GM19328 (cell line): Measurements from ENCODE around the gene AKR1C1.
"Not testable (repeated sequence)": the region's sequence is repeated elsewhere in the genome, so short reads cannot be mapped to it uniquely, and the experiment has no call there.

ENCODE experiments used
- ATAC-seq: cut with Tn5 transposase; IDR thresholded peaks from one replicate; pipeline ENCODE4 v1.9.1; 2021; ENCODE audit warnings: mild to moderate bottlenecking, moderate library complexity; ENCODE audit not compliant: unreplicated experiment

The AKR1C1 gene

GRCh38 chr10:4982764-4983226 is 19.6 kb downstream of the AKR1C1 start:
- no peak for ATAC-seq

DNA sequence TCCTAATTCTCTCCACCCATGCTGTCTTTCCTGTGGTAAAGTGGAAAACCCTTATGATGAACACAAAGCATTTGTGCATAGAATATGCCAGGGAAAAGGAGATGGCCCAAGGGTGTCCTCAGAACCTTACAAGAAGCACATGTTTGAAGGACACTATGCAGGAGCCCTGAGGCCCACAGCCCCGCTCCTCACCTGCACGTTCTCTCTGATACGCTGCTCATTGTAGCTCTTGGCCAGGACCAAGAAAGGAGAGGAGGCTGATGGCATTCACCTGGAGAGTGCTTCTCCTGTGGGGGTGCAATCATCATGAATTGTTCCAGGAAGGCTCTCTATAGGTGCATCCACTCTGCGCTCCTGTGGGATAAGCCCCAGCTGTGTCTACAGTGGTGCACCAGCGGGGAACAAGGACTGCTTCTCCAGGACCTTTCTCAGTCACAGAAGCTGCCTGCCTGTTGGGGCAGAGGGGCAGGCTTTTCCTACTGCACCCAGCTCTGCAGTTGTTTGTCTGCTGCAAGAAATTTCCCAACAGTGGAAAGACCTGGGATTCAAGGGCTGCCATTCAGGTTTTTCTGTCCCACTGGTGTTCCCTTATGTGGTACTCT is 20.5 kb downstream of the AKR1C1 start:
- no peak for ATAC-seq

GRCh38 chr10:4984223-4984622 is 21.0 kb downstream of the AKR1C1 start:
- no peak for ATAC-seq

- ATAC-seq = no peak
These were observed 21.9 kb downstream of the AKR1C1 start for GRCh38 chr10:4984971-4985594.

DNA sequence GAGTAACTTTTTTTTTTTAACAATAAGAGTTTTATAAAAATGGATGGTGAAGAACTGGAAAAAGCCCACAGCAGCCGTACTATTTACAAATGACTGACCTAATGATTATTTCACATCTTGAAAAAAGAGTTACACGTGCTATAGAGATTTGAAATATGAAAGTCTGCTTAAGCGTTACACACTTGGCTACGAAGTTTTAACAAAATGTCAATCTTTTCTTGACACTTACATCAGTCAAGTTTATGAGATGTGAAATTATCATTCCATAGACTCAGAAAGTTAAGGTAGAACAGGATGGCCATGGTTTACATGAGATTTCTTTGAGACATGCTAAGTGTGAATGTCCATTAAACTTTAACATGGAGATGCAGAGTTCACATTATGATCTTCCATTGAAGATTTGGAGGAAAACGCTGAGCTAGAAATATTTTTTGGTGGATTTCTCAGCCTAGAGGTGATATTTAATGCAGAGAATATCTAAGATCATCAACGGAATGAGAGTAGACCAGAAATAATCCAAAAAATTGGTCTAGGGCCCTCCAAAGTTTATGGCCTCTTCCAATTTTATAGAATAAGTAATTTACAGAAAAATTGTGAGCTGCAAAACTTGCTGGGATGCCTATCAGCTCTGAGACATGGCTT is 24.9 kb downstream of the AKR1C1 start:
- ATAC-seq = not testable (repeated sequence)

GRCh38 chr10:4990217-4990616 is 27.0 kb downstream of the AKR1C1 start:
- no peak for ATAC-seq

GRCh38 chr10:4991463-4991862 is 28.2 kb downstream of the AKR1C1 start:
- not testable (repeated sequence) for ATAC-seq

DNA sequence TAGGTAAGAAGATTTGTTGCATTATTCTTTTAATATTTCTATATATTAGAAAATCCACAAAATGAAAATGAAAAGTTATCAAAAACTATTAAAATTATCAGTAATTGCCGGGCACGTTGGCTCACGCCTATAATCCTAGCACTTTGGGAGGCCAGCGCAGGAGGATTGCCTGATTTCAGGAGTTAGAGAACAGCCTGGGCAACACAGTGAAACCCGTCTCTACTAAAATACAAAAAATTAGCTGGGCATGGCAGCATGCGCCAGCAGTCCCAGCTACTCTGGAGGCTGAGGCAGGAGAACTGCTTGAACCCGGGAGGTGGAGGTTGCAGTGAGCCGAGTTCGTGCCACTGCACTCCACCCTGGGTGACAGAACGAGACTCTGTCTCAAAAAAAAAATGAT is 29.3 kb downstream of the AKR1C1 start:
- not testable (repeated sequence) for ATAC-seq

GRCh38 chr10:4994260-4994659 is 31.0 kb downstream of the AKR1C1 start:
- ATAC-seq = not testable (repeated sequence)

DNA sequence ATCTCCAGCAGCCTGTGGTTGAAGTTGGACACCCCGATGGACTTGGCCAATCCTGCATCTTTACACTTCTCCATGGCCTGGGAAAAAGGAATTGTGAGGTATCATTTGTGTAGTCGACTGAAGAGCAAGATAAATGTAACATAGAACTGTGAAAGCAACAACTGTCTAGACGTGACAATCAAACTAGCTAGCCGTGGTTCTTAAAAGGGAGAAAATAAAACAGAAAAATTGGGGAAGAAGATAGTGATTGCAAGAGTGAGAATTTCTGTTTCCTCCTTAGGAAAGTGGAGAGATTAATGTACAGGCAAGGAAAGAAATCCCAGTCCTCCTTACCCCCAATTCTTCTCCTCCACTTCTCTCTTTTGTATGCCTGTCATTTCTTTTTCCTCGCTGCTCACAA is 35.5 kb downstream of the AKR1C1 start:
- no peak for ATAC-seq

- no peak for ATAC-seq
These were observed 39.0 kb downstream of the AKR1C1 start for GRCh38 chr10:5002013-5002727.

DNA sequence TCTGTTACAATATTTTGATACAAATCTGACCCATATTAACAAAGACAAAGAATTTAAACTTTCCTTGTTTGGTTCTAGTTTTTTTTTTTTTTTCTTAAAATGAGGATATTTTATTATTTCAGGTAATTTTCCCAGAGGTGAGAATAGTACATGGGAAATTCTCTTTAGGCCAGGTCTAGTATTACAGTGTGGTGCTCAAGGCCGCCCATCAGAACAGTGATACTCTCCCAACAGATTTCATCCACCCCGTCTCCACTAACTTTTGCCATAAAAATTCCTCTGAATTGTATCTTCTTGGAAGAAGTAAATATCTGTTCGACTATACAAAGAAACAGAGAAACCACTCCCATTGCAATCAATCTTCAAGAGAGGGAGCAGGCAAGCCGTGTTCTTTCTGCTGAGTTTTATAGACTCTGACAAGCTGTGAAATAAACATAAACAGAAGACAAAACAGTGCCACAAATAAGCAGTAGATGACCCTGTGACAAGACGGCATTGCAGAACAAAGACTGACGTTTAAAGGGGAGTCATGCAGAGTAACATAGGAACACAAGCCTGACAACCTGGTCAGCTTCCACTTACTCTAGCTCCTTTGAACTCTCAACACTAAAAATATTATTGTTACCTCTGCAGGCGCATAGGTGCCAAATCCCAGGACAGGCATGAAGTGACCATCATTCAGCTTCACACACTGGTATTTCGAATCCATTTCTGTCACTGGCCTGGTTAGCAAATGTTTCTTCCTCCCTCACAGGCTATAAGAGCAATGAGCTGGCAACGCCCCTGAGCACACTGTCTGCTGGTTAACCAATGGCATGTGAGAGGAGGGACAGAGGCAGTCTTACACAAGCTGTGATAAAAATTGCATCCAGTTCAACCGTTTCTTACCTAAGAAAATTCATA is 40.2 kb downstream of the AKR1C1 start, which contains the start of gene AKR1C2:
AKR1C2 (minus strand) TSS at position 731 of the 903 bp plus-strand sequence; CDS start at position 709, 22 bp downstream.
- not testable (repeated sequence) for ATAC-seq

DNA sequence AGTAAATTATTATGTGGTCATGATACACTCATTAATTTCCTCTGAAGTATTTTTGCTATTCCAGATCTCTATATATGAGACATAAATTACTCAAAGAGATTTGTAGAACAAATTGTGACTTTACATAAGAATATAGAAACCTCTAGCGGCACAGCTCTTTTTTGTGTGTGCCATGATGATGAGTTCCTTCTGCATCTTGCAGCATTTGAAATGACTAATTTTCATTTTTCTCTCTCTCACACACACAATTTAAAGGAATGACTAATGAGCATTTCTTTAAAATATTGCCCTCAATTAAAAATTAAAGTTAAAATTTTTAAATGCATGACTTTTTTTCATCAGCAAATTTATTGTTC is 40.8 kb downstream of the AKR1C1 start:
- not testable (repeated sequence) for ATAC-seq

DNA sequence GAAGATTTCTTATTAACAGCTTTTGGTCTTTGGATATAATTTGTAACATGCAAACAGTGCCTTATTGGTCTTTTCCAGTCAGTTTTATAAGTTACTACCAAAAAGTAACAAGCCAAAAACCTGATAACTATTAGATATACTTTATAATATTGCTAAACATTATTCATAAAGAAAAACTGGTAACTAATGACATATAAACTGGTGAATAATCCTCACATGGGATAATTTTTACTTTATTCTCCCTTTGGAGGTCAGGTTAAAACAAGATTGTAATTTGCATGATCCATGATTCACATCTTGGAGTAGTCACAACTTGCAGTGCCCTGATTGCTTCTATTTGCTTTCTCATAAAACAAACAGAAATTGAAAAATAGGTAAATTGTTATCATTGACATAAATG is 41.3 kb downstream of the AKR1C1 start:
- ATAC-seq = not testable (repeated sequence)

- not testable (repeated sequence) for ATAC-seq
These were observed 45.8 kb downstream of the AKR1C1 start for GRCh38 chr10:5008857-5009548.

DNA sequence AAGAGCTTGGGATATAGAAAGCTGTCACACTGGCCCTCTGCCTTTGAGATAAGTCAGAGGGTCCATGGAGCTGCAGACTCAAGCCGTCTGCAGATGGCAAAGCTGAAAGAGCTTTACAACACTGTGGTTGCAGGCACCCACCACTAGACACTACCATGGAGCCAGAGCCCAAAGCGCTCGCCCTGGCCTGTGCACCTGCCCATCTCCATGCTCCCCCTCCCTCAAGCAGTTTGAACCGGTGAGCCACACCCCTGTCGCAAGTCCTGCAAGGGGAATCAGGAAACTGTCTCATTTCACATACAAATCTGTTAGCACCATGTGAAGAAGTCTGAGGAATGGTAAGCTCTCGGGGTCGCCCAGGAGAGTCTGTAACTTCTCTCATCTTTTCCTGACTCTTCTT is 46.8 kb downstream of the AKR1C1 start:
- ATAC-seq = not testable (repeated sequence)

GRCh38 chr10:5011392-5011791 is 48.2 kb downstream of the AKR1C1 start:
- ATAC-seq = not testable (repeated sequence)

- ATAC-seq = no peak
These were observed 49.4 kb downstream of the AKR1C1 start for GRCh38 chr10:5012595-5012994.

GRCh38 chr10:5013385-5013784 is 50.2 kb downstream of the AKR1C1 start:
- ATAC-seq = no peak
